Epithelial cell of prostate (primary cell): ENCODE results near the gene CHRNB4.
"Not testable (repeated sequence)": the region's sequence is repeated elsewhere in the genome, so short reads cannot be mapped to it uniquely, and the experiment has no call there.

Experiments used
- DNase-seq: peaks from one replicate; pipeline ENCODE4 v3.0.0-alpha.2; 2011; ENCODE audit warnings: low read depth, low spot score
- H3K27ac ChIP-seq: fragments of 450-650 bp; 2 replicates; pipeline ENCODE4 v1.5.1; 2017; ENCODE audit warnings: mild to moderate bottlenecking

The CHRNB4 gene

DNA sequence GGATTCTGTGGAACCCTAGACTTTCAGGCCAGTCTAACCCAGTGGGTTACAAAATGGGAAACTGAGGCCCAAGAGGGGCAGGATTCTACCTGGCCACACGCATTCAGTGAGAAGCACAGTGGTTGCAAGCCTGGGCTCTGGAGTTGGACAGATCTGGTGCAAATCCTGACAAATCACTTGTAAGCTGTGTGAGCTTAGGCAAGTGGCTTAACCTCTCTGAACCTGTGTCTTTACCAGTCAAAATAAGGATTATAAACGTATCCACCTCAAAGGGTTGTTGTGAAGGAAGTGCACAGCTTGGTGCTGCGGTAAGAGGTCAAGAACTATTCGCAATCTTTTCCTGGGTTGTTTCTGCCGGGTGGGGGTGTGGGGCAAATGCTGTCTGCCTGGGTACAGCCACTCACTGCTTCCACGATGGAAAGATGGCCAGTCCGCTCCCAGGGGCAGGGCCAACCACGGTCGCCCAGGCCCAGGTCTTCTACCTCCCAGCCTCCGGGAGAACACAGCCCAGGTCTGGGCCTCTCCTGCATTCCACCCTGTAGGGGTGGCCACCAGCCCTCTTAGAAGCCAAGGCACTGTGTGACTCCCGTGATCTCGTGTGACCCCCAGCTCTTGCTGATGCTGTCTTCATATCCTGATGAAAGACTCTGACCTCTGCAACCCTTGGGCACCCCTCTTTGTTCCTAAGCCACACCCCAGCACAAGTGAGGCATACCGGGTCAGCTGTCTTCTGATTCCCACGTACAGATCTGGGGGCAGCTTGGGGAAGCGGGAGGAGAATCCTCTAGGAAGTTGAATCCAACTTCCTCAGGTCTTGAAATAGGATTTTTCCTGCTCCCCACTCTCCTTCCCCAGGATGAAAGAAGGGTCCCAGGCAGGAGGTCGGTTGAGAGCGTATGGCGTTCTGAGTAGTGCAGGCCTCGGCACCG, 21.7 kb downstream of the CHRNB4 start:
- no peak for DNase-seq
- no peak overlapping the region for H3K27ac ChIP-seq

- no peak for DNase-seq
These were observed 22.5 kb downstream of the CHRNB4 start for GRCh38 chr15:78618490-78618934.

DNA sequence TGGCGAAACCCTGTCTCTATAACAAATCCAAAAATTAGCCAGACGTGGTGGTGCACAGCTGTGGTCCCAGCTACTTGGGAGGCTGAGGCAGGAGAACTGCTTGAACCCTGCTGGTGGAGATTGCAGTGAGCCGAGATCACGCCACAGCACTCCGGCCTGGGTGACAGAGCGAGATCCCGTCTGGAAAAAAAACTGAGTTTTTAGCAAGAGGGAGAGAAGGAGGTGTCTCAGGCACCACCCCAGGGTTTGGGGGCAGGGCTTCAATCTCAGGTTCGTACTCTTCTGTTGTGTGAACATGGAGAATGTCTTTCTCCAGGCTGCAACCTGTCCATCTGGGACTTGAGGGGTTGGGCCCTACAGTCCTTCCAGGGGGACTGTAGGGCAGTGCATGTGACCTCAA, 22.9 kb downstream of the CHRNB4 start:
- H3K27ac ChIP-seq, result no peak overlapping the region
- no peak for DNase-seq

More at GRCh38 chr15:78618490-78618934, 22.5 kb downstream of the CHRNB4 start:
- H3K27ac ChIP-seq, result no peak overlapping the region

DNA sequence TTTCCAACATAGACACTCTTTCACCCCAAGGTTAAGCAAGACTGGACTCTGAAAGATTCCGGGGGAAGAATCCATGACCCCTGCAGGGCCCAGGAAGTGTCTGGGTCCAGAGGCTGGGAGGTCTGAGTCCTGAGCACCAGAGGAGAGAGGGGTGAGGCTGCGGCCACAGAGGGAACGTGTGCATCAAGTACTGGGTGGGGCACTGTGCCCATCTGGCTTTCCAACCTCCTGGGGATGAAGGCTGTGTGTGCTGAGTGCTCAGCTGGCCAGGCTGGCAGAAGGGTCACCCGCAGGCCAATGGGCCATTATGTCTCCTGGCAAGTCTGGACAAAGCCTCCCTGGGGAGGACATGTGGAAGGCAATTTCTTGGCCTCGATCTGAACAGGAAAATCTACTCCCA, 23.5 kb downstream of the CHRNB4 start:
- no peak overlapping the region for H3K27ac ChIP-seq
- DNase-seq, result no peak

DNA sequence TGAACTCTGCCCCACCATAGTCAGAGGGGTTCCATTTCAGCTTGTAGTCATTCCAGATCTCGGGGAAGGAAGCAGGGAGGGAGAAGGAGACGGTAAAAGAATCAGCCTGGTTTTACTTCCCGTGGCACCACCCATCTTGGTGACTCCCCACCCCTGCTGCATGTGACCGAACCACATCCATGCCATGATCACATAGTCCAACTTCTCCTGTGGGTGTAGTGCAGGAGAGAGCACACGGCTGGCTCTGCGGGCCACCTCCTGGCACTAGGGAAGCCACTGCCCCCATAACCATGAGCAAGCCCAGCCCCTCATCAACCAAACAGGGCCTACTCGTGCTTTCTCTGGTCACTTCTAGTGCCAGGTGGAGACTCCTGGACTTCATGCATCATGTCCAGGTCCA, 23.9 kb downstream of the CHRNB4 start:
- no peak overlapping the region for H3K27ac ChIP-seq
- DNase-seq, result no peak

GRCh38 chr15:78616506-78616905, 24.5 kb downstream of the CHRNB4 start:
- DNase-seq, result no peak
- no peak overlapping the region for H3K27ac ChIP-seq

- DNase-seq, result no peak
- no peak overlapping the region for H3K27ac ChIP-seq
These were observed 25.8 kb downstream of the CHRNB4 start for GRCh38 chr15:78615151-78615589.

- no peak overlapping the region for H3K27ac ChIP-seq
- no peak for DNase-seq
These were observed 27.0 kb downstream of the CHRNB4 start for GRCh38 chr15:78614021-78614420.

- DNase-seq, H3K27ac ChIP-seq: not testable (repeated sequence)
These were observed 31.5 kb downstream of the CHRNB4 start for GRCh38 chr15:78609551-78609950.

DNA sequence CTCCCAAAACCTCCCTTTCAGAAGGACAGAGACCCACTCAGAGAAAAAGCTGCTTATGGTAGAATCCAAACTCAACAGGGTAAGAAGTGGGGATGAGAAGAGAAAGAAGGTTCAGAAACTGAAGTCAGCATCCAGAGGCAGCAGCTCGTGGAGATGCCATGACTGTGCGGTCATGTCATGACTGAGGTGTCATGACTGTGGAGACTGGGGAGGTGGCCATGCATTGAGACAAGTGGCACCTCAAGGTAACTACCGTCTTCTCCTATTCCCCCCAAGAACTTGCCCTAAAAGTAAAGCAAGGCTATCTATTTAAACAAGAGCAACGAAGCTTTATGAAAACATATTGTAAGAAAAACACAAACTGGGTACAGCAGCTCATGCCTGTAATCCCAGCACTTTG, 35.3 kb downstream of the CHRNB4 start:
- no peak overlapping the region for H3K27ac ChIP-seq

DNA sequence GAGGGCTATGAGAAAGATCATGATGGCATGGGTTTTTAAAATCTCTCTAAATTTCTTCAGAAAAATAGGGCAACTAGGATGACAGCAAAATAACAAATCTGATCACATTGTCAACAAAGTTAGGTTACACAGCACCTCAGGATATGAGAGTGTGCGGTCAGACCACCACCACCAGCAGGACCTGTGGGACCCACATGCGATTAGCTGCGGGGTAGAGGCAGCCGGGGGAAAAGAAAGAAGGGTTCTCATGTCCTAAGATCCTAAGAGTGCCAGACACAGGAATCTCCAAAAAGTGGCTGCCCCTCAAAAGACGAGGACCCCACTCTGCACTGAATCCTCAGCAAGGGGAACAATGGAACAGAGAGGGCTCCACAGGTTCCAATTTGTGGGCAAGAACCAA, 35.8 kb downstream of the CHRNB4 start:
- DNase-seq, result no peak
- H3K27ac ChIP-seq, result no peak overlapping the region

More for the DNA sequence above, 35.3 kb downstream of the CHRNB4 start:
- no peak for DNase-seq

DNA sequence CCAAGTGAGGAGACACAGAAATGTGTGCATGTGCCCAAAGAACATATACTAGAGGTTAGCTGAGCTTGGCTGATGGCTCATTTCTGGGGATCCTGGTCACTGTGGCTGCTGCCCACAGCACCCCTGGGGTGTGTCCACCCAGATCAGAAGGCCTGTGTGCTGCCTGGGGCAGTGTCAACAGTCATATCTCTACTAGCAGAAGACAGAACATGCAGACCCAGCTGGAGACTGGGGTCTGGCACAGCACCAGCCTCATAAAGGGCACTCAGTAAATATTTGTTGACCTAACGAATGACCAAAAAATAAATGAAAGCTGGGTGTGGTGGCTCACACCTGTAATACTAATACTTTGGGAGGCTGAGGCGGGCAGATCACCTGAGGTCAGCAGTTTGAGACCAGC, 36.6 kb downstream of the CHRNB4 start:
- DNase-seq, result no peak
- H3K27ac ChIP-seq, result no peak overlapping the region

DNA sequence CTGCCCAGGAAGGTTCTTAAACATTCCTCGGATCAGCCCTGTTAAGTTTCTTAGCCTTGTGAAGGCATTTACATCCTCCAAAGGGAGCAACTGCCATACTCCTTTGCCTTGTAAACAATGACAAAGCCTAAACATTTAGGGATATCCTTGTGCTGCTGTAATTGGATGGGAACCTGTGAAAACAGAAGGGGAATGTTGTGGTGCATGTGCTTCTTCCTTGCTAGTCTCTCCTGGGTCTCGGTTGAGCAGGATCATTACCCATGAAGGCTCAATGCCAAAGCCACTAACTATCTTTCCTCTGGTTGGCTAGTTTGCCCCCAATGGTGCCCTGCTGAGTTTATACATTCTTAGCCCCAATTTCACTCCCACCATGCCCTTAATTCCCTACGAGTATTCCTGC, 37.5 kb downstream of the CHRNB4 start:
- no peak for DNase-seq
- H3K27ac ChIP-seq, result no peak overlapping the region

GRCh38 chr15:78599189-78599588, 41.8 kb downstream of the CHRNB4 start:
- no peak for DNase-seq
- H3K27ac ChIP-seq, result no peak overlapping the region

DNA sequence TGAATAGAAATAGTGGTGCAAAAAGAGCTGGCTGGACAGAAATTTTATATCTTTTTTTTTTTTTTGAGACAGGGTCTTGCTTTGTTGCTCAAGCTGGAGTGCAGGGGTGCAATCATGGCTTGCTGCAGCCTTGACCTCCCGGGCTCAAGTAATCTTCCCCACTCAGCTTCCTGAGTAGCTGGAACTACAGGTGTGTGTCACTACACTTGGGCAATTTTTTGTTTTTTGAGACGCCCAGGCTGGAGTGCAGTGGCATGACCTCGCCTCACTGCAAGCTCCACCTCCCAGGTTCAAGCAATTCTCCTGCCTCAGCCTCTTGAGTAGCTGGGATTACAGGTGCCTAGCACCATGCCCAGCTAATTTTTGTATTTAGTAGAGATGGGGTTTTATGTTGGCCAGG, 42.7 kb downstream of the CHRNB4 start:
- H3K27ac ChIP-seq, result no peak overlapping the region
- no peak for DNase-seq

- no peak overlapping the region for H3K27ac ChIP-seq
- no peak for DNase-seq
These were observed 43.4 kb downstream of the CHRNB4 start for GRCh38 chr15:78597583-78597982.

- DNase-seq, result no peak
These were observed 66.1 kb downstream of the CHRNB4 start for GRCh38 chr15:78574944-78575343.

More at GRCh38 chr15:78574944-78575343, 66.1 kb downstream of the CHRNB4 start:
- H3K27ac ChIP-seq, result no peak overlapping the region
